ENCODE results near the gene SIPA1. TPM values are rescaled to one million over a fixed set of nuclear protein-coding genes. Genes with fewer than 3 reads are reported as not detected.

Gene SIPA1
- total and polyA plus RNA-seq, 2 of the 8 experiments (the other 6 are each of a cell fraction or from before 2014, with no cell fraction given), result 35.3 to 72.2 TPM

GRCh38 chr11:65633390-65634108 is 4.4 kb upstream of the SIPA1 start (continued):
- TF ChIP-seq CHD7 (IDR thresholded peaks at IDR 0.05; ENCODE audit: insufficient replicate concordance, low read length), result no peak
- TF ChIP-seq YY1 (IDR thresholded peaks at IDR 0.05; ENCODE audit: low read depth, low read length), result no peak
- TF ChIP-seq BRCA1 (IDR thresholded peaks at IDR 0.05; ENCODE audit: low read depth, low read length), result no peak
- no peak for TF ChIP-seq KDM4A (IDR thresholded peaks at IDR 0.05; ENCODE audit: low read depth, low read length, severe bottlenecking)
- no peak for TF ChIP-seq SP1 (IDR thresholded peaks at IDR 0.05; ENCODE audit: low read depth, low read length)
- TF ChIP-seq TCF12 (IDR thresholded peaks at IDR 0.05; ENCODE audit: low read depth, low read length), result no peak
- TF ChIP-seq SUZ12 (IDR thresholded peaks at IDR 0.05; ENCODE audit: low read length), result no peak
- TF ChIP-seq NRF1 (IDR thresholded peaks at IDR 0.05; ENCODE audit: low read depth, low read length), result no peak
- TF ChIP-seq RXRA (IDR thresholded peaks at IDR 0.05; ENCODE audit: insufficient read depth, low read depth, low read length), result no peak

All from H1 (cell line).